HG02973 (cell line): ENCODE data around the gene SLC7A5.
"Not testable (repeated sequence)": the region's sequence is repeated elsewhere in the genome, so short reads cannot be mapped to it uniquely, and the experiment has no call there.

Experiments used
- ATAC-seq: cut with Tn5 transposase; IDR thresholded peaks from one replicate; pipeline ENCODE4 v1.9.1; 2021; ENCODE audit warnings: moderate library complexity; ENCODE audit not compliant: unreplicated experiment

SLC7A5 gene

GRCh38 chr16:87824016-87824990 lies 45.0 kb downstream of the SLC7A5 start:
- ATAC-seq = no peak

- no peak for ATAC-seq
These were observed 46.0 kb downstream of the SLC7A5 start for GRCh38 chr16:87823181-87823929.

GRCh38 chr16:87822108-87822970 lies 47.0 kb downstream of the SLC7A5 start:
- ATAC-seq = no peak

GRCh38 chr16:87821376-87822107 lies 47.8 kb downstream of the SLC7A5 start:
- ATAC-seq = no peak

- no peak for ATAC-seq
These were observed 49.3 kb downstream of the SLC7A5 start for GRCh38 chr16:87819983-87820382.

- ATAC-seq = no peak
These were observed 50.0 kb downstream of the SLC7A5 start for GRCh38 chr16:87819282-87819681.

GRCh38 chr16:87818533-87819161 lies 50.7 kb downstream of the SLC7A5 start:
- no peak for ATAC-seq

- ATAC-seq = no peak
These were observed 51.4 kb downstream of the SLC7A5 start for GRCh38 chr16:87817910-87818309.

GRCh38 chr16:87817370-87817769 lies 51.9 kb downstream of the SLC7A5 start:
- not testable (repeated sequence) for ATAC-seq

- no peak for ATAC-seq
These were observed 52.7 kb downstream of the SLC7A5 start for GRCh38 chr16:87816507-87817100.

- ATAC-seq = no peak
These were observed 53.7 kb downstream of the SLC7A5 start for GRCh38 chr16:87815567-87815966.

- ATAC-seq = no peak
These were observed 57.1 kb downstream of the SLC7A5 start for GRCh38 chr16:87812200-87812656.

GRCh38 chr16:87811454-87811853 lies 57.9 kb downstream of the SLC7A5 start:
- not testable (repeated sequence) for ATAC-seq

GRCh38 chr16:87809150-87809902 lies 60.0 kb downstream of the SLC7A5 start:
- ATAC-seq = peak; percentile 44

- ATAC-seq = no peak
These were observed 61.2 kb downstream of the SLC7A5 start for GRCh38 chr16:87808108-87808507.

GRCh38 chr16:87806641-87807546 lies 62.4 kb downstream of the SLC7A5 start:
- ATAC-seq = no peak

- ATAC-seq = no peak
These were observed 63.1 kb downstream of the SLC7A5 start for GRCh38 chr16:87806261-87806640.

- ATAC-seq = no peak
These were observed 65.9 kb downstream of the SLC7A5 start for GRCh38 chr16:87803385-87803784.
